KMS-11 (cell line): ENCODE results near the gene MPP4.
A peak's percentile ranks its signal among the peaks of the same experiment; 100 is the strongest.

Source experiments
- H2AFZ ChIP-seq: fragments of 200-600 bp; sonication (generic); 2 replicates; pipeline ENCODE4 v1.6.1; 2016; ENCODE audit warnings: antibody characterized with exemption, mixed run types, low read depth
- H3K27ac ChIP-seq: fragments of 200-600 bp; sonication (generic); 2 replicates; pipeline ENCODE4 v1.6.1; 2016; ENCODE audit warnings: mild to moderate bottlenecking, mixed run types
- H3K27me3 ChIP-seq: fragments of 200-600 bp; sonication (generic); 2 replicates; pipeline ENCODE4 v1.6.1; 2017; ENCODE audit warnings: mild to moderate bottlenecking, low read depth, mixed run types, moderate library complexity; ENCODE audit not compliant: insufficient read depth
- H3K36me3 ChIP-seq: fragments of 200-600 bp; sonication (generic); 2 replicates; pipeline ENCODE4 v1.6.1; 2017; ENCODE audit warnings: mild to moderate bottlenecking, mixed run types; ENCODE audit not compliant: insufficient read depth
- H3K4me1 ChIP-seq: fragments of 200-600 bp; sonication (generic); 2 replicates; pipeline ENCODE4 v1.6.1; 2016; ENCODE audit warnings: mild to moderate bottlenecking, low read depth, mixed run types; ENCODE audit not compliant: poor library complexity, severe bottlenecking
- H3K4me2 ChIP-seq: fragments of 200-600 bp; sonication (generic); 2 replicates; pipeline ENCODE4 v1.7.0; 2016; ENCODE audit warnings: mild to moderate bottlenecking, mixed run types
- H3K4me3 ChIP-seq: fragments of 200-600 bp; sonication (generic); IDR thresholded peaks from 2 replicates; pipeline ENCODE4 v1.6.1; 2017; ENCODE audit warnings: low read depth, low read length, mixed read lengths; ENCODE audit not compliant: insufficient read depth
- H3K79me2 ChIP-seq: fragments of 200-600 bp; sonication (generic); 2 replicates; pipeline ENCODE4 v1.6.1; 2016; ENCODE audit warnings: low read depth, mixed run types; ENCODE audit not compliant: insufficient read depth
- H3K9ac ChIP-seq: fragments of 200-600 bp; sonication (generic); 2 replicates; pipeline ENCODE4 v1.6.1; 2016; ENCODE audit warnings: mild to moderate bottlenecking, mixed run types
- H4K20me1 ChIP-seq: fragments of 200-600 bp; sonication (generic); 2 replicates; pipeline ENCODE4 v1.6.1; 2016; ENCODE audit warnings: mild to moderate bottlenecking, mixed run types; ENCODE audit not compliant: insufficient read depth
- CTCF ChIP-seq: fragments of 200-600 bp; sonication (generic); conservative IDR thresholded peaks from 2 replicates; pipeline ENCODE4 v1.6.1; 2017; ENCODE audit warnings: low read depth, mild to moderate bottlenecking, antibody characterized with exemption, low read length, moderate library complexity, mixed read lengths

Gene MPP4

GRCh38 chr2:201653221-201653620 is 45.2 kb downstream of the MPP4 start:
- Histone ChIP-seq H4K20me1 (no peaks in the 10 kb centered on the region), H2AFZ (no peak overlapping the region), H3K4me1 (no peaks in the 10 kb centered on the region), H3K9ac (no peak overlapping the region), H3K79me2 (no peaks in the 10 kb centered on the region), H3K27me3 (no peaks in the 10 kb centered on the region), H3K4me2 (no peak overlapping the region), H3K27ac (no peak overlapping the region), H3K4me3 (no peak overlapping the region), H3K36me3 (no peaks in the 10 kb centered on the region)
- TF ChIP-seq CTCF, result no peak

GRCh38 chr2:201649442-201649841 is 49.0 kb downstream of the MPP4 start:
- H3K4me2 ChIP-seq, result no peak overlapping the region
- no peak overlapping the region for H3K4me3 ChIP-seq
- no peak overlapping the region for H2AFZ ChIP-seq
- H3K79me2 ChIP-seq, result no peaks in the 10 kb centered on the region
- H3K36me3 ChIP-seq, result no peaks in the 10 kb centered on the region
- H3K27ac ChIP-seq, result no peak overlapping the region
- TF ChIP-seq CTCF, result no peak
- H3K9ac ChIP-seq, result no peak overlapping the region
- no peaks in the 10 kb centered on the region for H4K20me1 ChIP-seq
- no peaks in the 10 kb centered on the region for H3K27me3 ChIP-seq
- no peaks in the 10 kb centered on the region for H3K4me1 ChIP-seq

GRCh38 chr2:201647431-201647830 is 51.0 kb downstream of the MPP4 start:
- peaks cover 4% of the 10 kb centered on the region for H3K4me1 ChIP-seq
- TF ChIP-seq CTCF, result no peak

GRCh38 chr2:201644001-201644400 is 54.4 kb downstream of the MPP4 start:
- no peak for TF ChIP-seq CTCF
- no peak overlapping the region for H3K27ac ChIP-seq

More at GRCh38 chr2:201647431-201647830, 51.0 kb downstream of the MPP4 start:
- no peak overlapping the region for H3K4me3 ChIP-seq
- H3K27ac ChIP-seq, result no peak overlapping the region
- no peaks in the 10 kb centered on the region for H4K20me1 ChIP-seq
- H3K79me2 ChIP-seq, result no peaks in the 10 kb centered on the region
- no peaks in the 10 kb centered on the region for H3K27me3 ChIP-seq
- H2AFZ ChIP-seq, result no peak overlapping the region
- H3K9ac ChIP-seq, result no peak overlapping the region
- H3K36me3 ChIP-seq, result no peaks in the 10 kb centered on the region
- no peak overlapping the region for H3K4me2 ChIP-seq

More at GRCh38 chr2:201644001-201644400, 54.4 kb downstream of the MPP4 start:
- no peaks in the 10 kb centered on the region for H3K27me3 ChIP-seq
- H3K4me2 ChIP-seq, result peak overlapping the region; percentile 63; the same call in 1 of the 2 replicates
- H3K79me2 ChIP-seq, result no peaks in the 10 kb centered on the region
- no peaks in the 10 kb centered on the region for H4K20me1 ChIP-seq
- H3K36me3 ChIP-seq, result no peaks in the 10 kb centered on the region
- no peak overlapping the region for H3K4me3 ChIP-seq
- no peak overlapping the region for H3K9ac ChIP-seq
- H2AFZ ChIP-seq, result peak overlapping the region; percentile 99
- peaks cover 8% of the 10 kb centered on the region for H3K4me1 ChIP-seq
